HEK293 (cell line): ENCODE results near the gene DMBX1.
A peak's percentile ranks its signal among the peaks of the same experiment; 100 is the strongest.

Experiments
- CTCF ChIA-PET: fragments of 350-600 bp; formaldehyde crosslinking; extraction: SDS; loops from one replicate; lab custom pipeline; 2021; ENCODE audit warnings: antibody characterized with exemption; lab: Yijun Ruan, JAX
- POLR2A ChIA-PET: fragments of 300-600 bp; formaldehyde crosslinking; extraction: SDS; loops from one replicate; lab custom pipeline; 2020; ENCODE audit warnings: antibody characterized with exemption, inconsistent platforms; lab: Yijun Ruan, JAX
- H3K27ac ChIP-seq: fragments of 200-500 bp; sonication (Bioruptor generic); 2 replicates; pipeline ENCODE4 v1.5.1; 2014; ENCODE audit warnings: low read depth, low read length, control low read depth, inconsistent platforms; ENCODE audit errors: extremely low read depth
- H3K36me3 ChIP-seq, 2 experiments: fragments of 200-500 bp in 1 of 2; sonication (Bioruptor generic) in 1 of 2; 1 replicate in 1 of 2; 2 replicates in 1 of 2; pipeline ENCODE4 v1.5.1; 2014 to 2017; ENCODE audit warnings: inconsistent platforms in 2 of 2, low read length in 2 of 2; ENCODE audit not compliant: control insufficient read depth in 2 of 2, insufficient read depth in 1 of 2
- H3K4me1 ChIP-seq: fragments of 200-500 bp; sonication (Bioruptor generic); 2 replicates; pipeline ENCODE4 v1.5.1; 2014; ENCODE audit warnings: mild to moderate bottlenecking, low read length, inconsistent platforms; ENCODE audit not compliant: control insufficient read depth, insufficient read depth
- H3K4me3 ChIP-seq: 2 replicates; pipeline ENCODE4 v1.5.1; 2011; ENCODE audit warnings: low read depth, mild to moderate bottlenecking, control low read depth, low read length, moderate library complexity
- H3K9me3 ChIP-seq: fragments of 200-500 bp; sonication (Bioruptor generic); 2 replicates; pipeline ENCODE4 v1.5.1; 2014; ENCODE audit warnings: low read depth, low read length, inconsistent platforms; ENCODE audit not compliant: control insufficient read depth, insufficient read depth
- GLIS1 ChIP-seq: fragments of 450-650 bp; formaldehyde crosslinking; IDR thresholded peaks from 2 replicates; pipeline ENCODE4 v1.5.1; 2016; ENCODE audit warnings: missing biosample characterization, missing genetic modification characterization
- MEIS1 ChIP-seq: sonication (generic); formaldehyde crosslinking; IDR thresholded peaks from 2 replicates; pipeline ENCODE4 v1.8.1; 2022; ENCODE audit warnings: missing genetic modification reagents, mild to moderate bottlenecking, borderline replicate concordance
- OSR2 ChIP-seq: fragments of 450-650 bp; formaldehyde crosslinking; IDR thresholded peaks from 2 replicates; pipeline ENCODE4 v1.5.1; 2016; ENCODE audit warnings: missing biosample characterization, missing genetic modification characterization
- OVOL3 ChIP-seq: fragments of 450-650 bp; formaldehyde crosslinking; IDR thresholded peaks from 2 replicates; pipeline ENCODE4 v1.5.1; 2016; ENCODE audit warnings: missing biosample characterization, missing genetic modification characterization
- SALL2 ChIP-seq: fragments of 450-650 bp; formaldehyde crosslinking; IDR thresholded peaks from 2 replicates; pipeline ENCODE4 v1.5.0; 2017; ENCODE audit warnings: missing biosample characterization, mild to moderate bottlenecking, missing genetic modification characterization, borderline replicate concordance
- SP2 ChIP-seq: fragments of 450-650 bp; formaldehyde crosslinking; IDR thresholded peaks from 2 replicates; pipeline ENCODE4 v1.5.1; 2016; ENCODE audit warnings: missing biosample characterization, missing genetic modification characterization
- ZBTB48 ChIP-seq: fragments of 450-650 bp; formaldehyde crosslinking; IDR thresholded peaks from 2 replicates; pipeline ENCODE4 v1.5.1; 2016; ENCODE audit warnings: missing biosample characterization, missing genetic modification characterization
- ZNF121 ChIP-seq: fragments of 450-650 bp; formaldehyde crosslinking; IDR thresholded peaks from 2 replicates; pipeline ENCODE4 v1.5.1; 2016; ENCODE audit warnings: missing biosample characterization, missing genetic modification characterization
- ZNF140 ChIP-seq: fragments of 450-650 bp; formaldehyde crosslinking; IDR thresholded peaks from 2 replicates; pipeline ENCODE4 v1.5.1; 2016; ENCODE audit warnings: missing biosample characterization, missing genetic modification characterization
- ZNF175 ChIP-seq: fragments of 450-650 bp; formaldehyde crosslinking; IDR thresholded peaks from 2 replicates; pipeline ENCODE4 v1.5.1; 2016; ENCODE audit warnings: missing biosample characterization, missing genetic modification characterization
- ZNF324 ChIP-seq: fragments of 450-650 bp; formaldehyde crosslinking; IDR thresholded peaks from 2 replicates; pipeline ENCODE4 v1.5.1; 2016; ENCODE audit warnings: missing biosample characterization, missing genetic modification characterization
- ZNF394 ChIP-seq: fragments of 450-650 bp; formaldehyde crosslinking; IDR thresholded peaks from 2 replicates; pipeline ENCODE4 v1.5.1; 2016; ENCODE audit warnings: missing biosample characterization, missing genetic modification characterization, mild to moderate bottlenecking, moderate library complexity, borderline replicate concordance
- ZNF670 ChIP-seq: fragments of 450-650 bp; formaldehyde crosslinking; IDR thresholded peaks from 2 replicates; pipeline ENCODE4 v1.5.1; 2016; ENCODE audit warnings: missing biosample characterization, missing genetic modification characterization, low read depth
- ZNF76 ChIP-seq: fragments of 450-650 bp; formaldehyde crosslinking; IDR thresholded peaks from 2 replicates; pipeline ENCODE4; 2016; ENCODE audit warnings: low read depth, missing biosample characterization, missing genetic modification characterization, borderline replicate concordance
- ZSCAN23 ChIP-seq: fragments of 450-650 bp; formaldehyde crosslinking; IDR thresholded peaks from 2 replicates; pipeline ENCODE4 v1.5.1; 2016; ENCODE audit warnings: missing biosample characterization, missing genetic modification characterization
- TF ChIP-seq, protein P1 (sequence below): fragments of 450-650 bp; IDR thresholded peaks from 2 replicates; pipeline ENCODE4 v1.5.1; 2018; ENCODE audit warnings: missing biosample characterization, missing genetic modification characterization
- TF ChIP-seq, protein P2 (sequence below): fragments of 450-650 bp; formaldehyde crosslinking; IDR thresholded peaks from 2 replicates; pipeline ENCODE4 v1.5.1; 2016; ENCODE audit warnings: missing biosample characterization, missing genetic modification characterization, low read depth
- TF ChIP-seq, protein P3 (sequence below): fragments of 450-650 bp; formaldehyde crosslinking; IDR thresholded peaks from 2 replicates; pipeline ENCODE4 v1.5.1; 2016; ENCODE audit warnings: missing biosample characterization, missing genetic modification characterization
- TF ChIP-seq, protein P4 (sequence below): fragments of 450-650 bp; formaldehyde crosslinking; IDR thresholded peaks from 2 replicates; pipeline ENCODE4 v1.5.1; 2016; ENCODE audit warnings: missing biosample characterization, missing genetic modification characterization

The DMBX1 gene

DNA sequence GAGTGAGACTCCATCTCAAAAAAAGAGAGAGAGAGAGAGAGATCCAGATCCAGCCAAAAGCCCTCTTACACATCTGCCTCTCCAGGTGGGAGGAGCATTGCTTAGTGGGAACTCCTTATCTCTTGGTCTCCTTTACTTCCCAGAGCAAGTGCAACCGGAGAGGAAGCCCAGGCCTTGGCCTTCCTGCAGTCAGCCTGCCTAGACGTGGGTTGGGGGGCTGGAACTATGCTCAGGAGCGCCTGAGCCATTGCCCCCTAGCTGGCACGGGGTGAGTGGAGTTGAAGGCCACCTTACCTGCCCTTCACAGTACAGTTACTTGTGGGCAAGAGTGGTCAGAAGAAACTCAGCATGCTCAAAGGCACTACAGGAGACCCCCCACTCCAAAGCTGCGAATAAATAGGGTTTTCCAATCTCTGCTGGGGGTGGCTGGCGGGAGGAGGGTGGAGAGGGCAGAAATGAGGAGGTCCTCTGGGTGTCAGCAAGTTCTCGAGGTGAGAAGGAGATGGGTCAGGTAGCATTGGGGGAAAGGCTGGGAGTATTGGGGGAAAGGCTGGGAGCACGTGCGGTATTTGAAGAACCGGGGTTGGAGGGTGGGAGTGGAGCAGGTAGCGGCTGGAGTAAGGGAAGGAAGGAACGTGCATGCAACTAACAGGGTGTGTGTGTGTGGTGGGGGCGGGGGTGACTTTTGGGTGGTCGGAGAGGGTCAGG lies 4.7 kb upstream of the DMBX1 start:
- no peaks in the 10 kb centered on the region for H3K36me3 ChIP-seq
- no peaks in the 10 kb centered on the region for H3K9me3 ChIP-seq
- ChIA-PET POLR2A (no interaction called here), CTCF (interaction anchor here (0.6 to 18.9 kb wide), 5 partner anchors 16 to 264 kb away, joined by 3 to 418 read pairs (median 5); a partner anchor contains a TSS)
- TF ChIP-seq OVOL3 (tag by site-specific recombination) (no peak), GLIS1 (0 out of 2 replicates have a peak, but pooled peaks have one; percentile 8)
- TF ChIP-seq, protein P1, sequence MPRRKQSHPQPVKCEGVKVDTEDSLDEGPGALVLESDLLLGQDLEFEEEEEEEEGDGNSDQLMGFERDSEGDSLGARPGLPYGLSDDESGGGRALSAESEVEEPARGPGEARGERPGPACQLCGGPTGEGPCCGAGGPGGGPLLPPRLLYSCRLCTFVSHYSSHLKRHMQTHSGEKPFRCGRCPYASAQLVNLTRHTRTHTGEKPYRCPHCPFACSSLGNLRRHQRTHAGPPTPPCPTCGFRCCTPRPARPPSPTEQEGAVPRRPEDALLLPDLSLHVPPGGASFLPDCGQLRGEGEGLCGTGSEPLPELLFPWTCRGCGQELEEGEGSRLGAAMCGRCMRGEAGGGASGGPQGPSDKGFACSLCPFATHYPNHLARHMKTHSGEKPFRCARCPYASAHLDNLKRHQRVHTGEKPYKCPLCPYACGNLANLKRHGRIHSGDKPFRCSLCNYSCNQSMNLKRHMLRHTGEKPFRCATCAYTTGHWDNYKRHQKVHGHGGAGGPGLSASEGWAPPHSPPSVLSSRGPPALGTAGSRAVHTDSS (tag by site-specific recombination): no peak
- no peak overlapping the region for H3K4me3 ChIP-seq
- H3K4me1 ChIP-seq: no peaks in the 10 kb centered on the region
- no peak overlapping the region for H3K27ac ChIP-seq

DNA sequence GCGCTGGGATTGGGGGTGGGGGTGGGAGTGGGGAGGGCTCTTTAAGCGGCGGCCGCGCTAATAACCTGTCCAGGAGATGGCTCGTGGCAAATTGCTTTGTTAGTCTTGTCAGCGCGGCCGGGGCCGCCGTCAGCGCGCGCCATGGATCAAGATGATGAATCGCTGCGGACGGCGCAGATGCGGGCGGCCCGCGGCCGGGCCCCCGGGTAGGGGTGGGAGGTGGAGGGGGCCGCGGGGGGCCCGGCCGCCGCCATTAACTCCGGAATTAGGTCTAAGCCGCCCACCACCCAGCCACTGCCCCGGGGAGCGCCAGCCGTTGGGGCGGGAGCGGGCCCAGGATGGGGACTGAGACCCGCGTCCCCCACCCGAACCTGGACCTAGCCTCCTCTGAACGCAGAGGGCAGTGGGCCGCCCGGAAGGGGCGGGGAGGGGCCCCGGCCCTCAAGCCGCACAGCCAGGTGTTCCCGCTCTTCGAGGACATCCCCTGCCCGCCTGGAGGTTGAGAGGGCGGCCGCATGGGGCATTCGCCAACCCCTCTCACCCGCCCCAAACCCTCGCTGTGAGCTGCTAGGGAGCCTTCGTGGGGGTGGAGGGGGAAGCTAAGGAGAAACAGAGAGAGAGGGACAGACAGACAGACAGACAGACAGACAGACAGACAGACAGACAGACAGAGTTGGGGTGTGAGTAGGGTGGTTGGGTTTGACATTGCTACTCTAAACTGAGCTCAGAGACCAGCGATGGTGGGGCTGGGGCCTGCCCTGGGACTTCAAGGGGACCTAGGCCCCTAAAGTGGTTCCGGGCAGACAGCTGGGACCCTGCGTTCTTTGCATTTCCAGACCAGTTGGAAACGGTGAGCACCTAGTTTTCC lies 3.8 kb upstream of the DMBX1 start:
- no peak for TF ChIP-seq ZNF670 (tag by site-specific recombination)
- TF ChIP-seq, protein P2, sequence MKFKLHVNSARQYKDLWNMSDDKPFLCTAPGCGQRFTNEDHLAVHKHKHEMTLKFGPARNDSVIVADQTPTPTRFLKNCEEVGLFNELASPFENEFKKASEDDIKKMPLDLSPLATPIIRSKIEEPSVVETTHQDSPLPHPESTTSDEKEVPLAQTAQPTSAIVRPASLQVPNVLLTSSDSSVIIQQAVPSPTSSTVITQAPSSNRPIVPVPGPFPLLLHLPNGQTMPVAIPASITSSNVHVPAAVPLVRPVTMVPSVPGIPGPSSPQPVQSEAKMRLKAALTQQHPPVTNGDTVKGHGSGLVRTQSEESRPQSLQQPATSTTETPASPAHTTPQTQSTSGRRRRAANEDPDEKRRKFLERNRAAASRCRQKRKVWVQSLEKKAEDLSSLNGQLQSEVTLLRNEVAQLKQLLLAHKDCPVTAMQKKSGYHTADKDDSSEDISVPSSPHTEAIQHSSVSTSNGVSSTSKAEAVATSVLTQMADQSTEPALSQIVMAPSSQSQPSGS (tag by site-specific recombination): no peak
- no peak for TF ChIP-seq ZSCAN23 (tag by site-specific recombination)
- Histone ChIP-seq H3K9me3 (no peaks in the 10 kb centered on the region), H3K27ac (no peak overlapping the region), H3K36me3 (no peaks in the 10 kb centered on the region), H3K4me3 (no peak overlapping the region), H3K4me1 (no peaks in the 10 kb centered on the region)
- ChIA-PET CTCF (interaction anchor here (1.6 to 18.9 kb wide), 4 partner anchors 14 to 84 kb away, joined by 4 to 418 read pairs (median 13); a partner anchor contains a TSS), POLR2A (no interaction called here)

DNA sequence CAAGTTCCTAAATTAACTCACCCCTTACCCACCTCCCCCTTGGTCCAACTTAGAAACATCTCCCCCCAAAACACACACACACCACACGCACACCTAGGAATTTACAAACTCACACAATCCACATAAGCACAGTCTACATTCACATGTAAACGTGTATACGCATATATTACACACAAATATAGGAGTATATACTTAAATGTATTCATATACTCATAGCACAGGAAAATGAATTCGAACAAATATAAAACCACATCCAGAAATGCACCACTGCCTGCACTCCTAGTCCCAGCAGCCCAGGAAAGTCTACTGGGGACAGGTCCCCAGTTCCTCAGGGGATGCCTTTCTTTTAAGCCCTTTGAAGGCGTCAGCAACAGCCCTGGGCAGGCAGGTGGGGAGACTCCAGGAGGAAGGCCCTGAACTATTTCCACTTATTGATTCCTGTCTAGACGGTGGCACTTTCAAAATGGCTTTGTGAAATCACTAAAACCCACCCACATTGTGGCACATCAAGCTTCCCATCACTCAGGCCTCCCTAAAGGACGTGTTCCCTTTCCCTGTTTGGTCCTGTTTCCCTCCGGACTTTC lies 3.1 kb upstream of the DMBX1 start:
- no peak overlapping the region for H3K27ac ChIP-seq
- H3K4me1 ChIP-seq: no peaks in the 10 kb centered on the region
- H3K36me3 ChIP-seq: no peaks in the 10 kb centered on the region
- CTCF ChIA-PET: interaction anchor here (0.5 to 18.9 kb wide), 11 partner anchors 9 to 84 kb away, joined by 3 to 418 read pairs (median 4); a partner anchor contains a TSS
- no peaks in the 10 kb centered on the region for H3K9me3 ChIP-seq
- TF ChIP-seq ZNF324 (tag by site-specific recombination) (no peak), ZBTB48 (tag by site-specific recombination) (no peak), SALL2 (tag by site-specific recombination) (no peak), ZNF140 (no peak), ZNF175 (tag by site-specific recombination) (no peak), OSR2 (tag by site-specific recombination) (no peak), ZNF76 (no peak), ZNF121 (no peak), SP2 (no peak), MEIS1 (CRISPR knock-in tag) (no peak), ZNF394 (tag by site-specific recombination) (no peak)
- TF ChIP-seq, protein P3, sequence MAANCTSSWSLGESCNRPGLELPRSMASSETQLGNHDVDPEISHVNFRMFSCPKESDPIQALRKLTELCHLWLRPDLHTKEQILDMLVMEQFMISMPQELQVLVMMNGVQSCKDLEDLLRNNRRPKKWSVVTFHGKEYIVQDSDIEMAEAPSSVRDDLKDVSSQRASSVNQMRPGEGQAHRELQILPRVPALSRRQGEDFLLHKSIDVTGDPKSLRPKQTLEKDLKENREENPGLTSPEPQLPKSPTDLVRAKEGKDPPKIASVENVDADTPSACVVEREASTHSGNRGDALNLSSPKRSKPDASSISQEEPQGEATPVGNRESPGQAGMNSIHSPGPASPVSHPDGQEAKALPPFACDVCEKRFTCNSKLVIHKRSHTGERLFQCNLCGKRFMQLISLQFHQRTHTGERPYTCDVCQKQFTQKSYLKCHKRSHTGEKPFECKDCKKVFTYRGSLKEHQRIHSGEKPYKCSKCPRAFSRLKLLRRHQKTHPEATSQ (tag by site-specific recombination): no peak
- TF ChIP-seq, protein P4, sequence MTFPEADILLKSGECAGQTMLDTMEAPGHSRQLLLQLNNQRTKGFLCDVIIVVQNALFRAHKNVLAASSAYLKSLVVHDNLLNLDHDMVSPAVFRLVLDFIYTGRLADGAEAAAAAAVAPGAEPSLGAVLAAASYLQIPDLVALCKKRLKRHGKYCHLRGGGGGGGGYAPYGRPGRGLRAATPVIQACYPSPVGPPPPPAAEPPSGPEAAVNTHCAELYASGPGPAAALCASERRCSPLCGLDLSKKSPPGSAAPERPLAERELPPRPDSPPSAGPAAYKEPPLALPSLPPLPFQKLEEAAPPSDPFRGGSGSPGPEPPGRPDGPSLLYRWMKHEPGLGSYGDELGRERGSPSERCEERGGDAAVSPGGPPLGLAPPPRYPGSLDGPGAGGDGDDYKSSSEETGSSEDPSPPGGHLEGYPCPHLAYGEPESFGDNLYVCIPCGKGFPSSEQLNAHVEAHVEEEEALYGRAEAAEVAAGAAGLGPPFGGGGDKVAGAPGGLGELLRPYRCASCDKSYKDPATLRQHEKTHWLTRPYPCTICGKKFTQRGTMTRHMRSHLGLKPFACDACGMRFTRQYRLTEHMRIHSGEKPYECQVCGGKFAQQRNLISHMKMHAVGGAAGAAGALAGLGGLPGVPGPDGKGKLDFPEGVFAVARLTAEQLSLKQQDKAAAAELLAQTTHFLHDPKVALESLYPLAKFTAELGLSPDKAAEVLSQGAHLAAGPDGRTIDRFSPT (tag by site-specific recombination): no peak
- POLR2A ChIA-PET: no interaction called here
- no peak overlapping the region for H3K4me3 ChIP-seq
